ENCODE measurements around the gene PTCRA. TPM values are rescaled to one million over a fixed set of nuclear protein-coding genes. Genes with fewer than 3 reads are reported as not detected.

Gene PTCRA
- total RNA-seq, 1 donor from 2014 or later, result not detected

GRCh38 chr6:42970871-42971612 is 55.2 kb downstream of the PTCRA start:
- no peak overlapping the region for H3K27ac ChIP-seq
- no peaks in the 10 kb centered on the region for H3K27me3 ChIP-seq
- no peak overlapping the region for H3K4me3 ChIP-seq
- peaks cover 0 to 24% of the 10 kb centered on the region in 2 donors for H3K36me3 ChIP-seq
- TF ChIP-seq POLR2A (IDR thresholded peaks at IDR 0.05), result no peak
- no peak for TF ChIP-seq CTCF (IDR thresholded peaks at IDR 0.05)
- no peak for TF ChIP-seq POLR2AphosphoS5 (IDR thresholded peaks at IDR 0.05; ENCODE audit: insufficient read depth in 1 of 2, low read depth in 1 of 2)
- intact Hi-C loops (cut with DNase I), result no loop called here
- H3K9me3 ChIP-seq, result no peaks in the 10 kb centered on the region
- no peak for DNase-seq (ENCODE audit: extremely low spot score in 2 of 2)
- peaks cover 6% of the 10 kb centered on the region for H3K4me1 ChIP-seq

- Histone ChIP-seq H3K27me3 (no peaks in the 10 kb centered on the region), H3K4me1 (peaks cover 14% of the 10 kb centered on the region), H3K36me3 (peaks cover 0 to 20% of the 10 kb centered on the region in 2 donors), H3K4me3 (no peak overlapping the region), H3K27ac (no peak overlapping the region), H3K9me3 (no peaks in the 10 kb centered on the region)
- intact Hi-C loops (cut with DNase I), result no loop called here
- DNase-seq (ENCODE audit: extremely low spot score in 2 of 2), result no peak
- TF ChIP-seq CTCF (IDR thresholded peaks at IDR 0.05) (no peak), POLR2AphosphoS5 (IDR thresholded peaks at IDR 0.05; ENCODE audit: insufficient read depth in 1 of 2, low read depth in 1 of 2) (no peak), POLR2A (IDR thresholded peaks at IDR 0.05) (no peak)
These were observed 56.0 kb downstream of the PTCRA start for GRCh38 chr6:42971746-42972327.

- Histone ChIP-seq H3K27ac (no peak overlapping the region), H3K9me3 (no peaks in the 10 kb centered on the region), H3K36me3 (peaks cover 0 to 6% of the 10 kb centered on the region in 2 donors), H3K27me3 (no peaks in the 10 kb centered on the region), H3K4me3 (no peak overlapping the region), H3K4me1 (peaks cover 27% of the 10 kb centered on the region)
- DNase-seq (ENCODE audit: extremely low spot score in 2 of 2), result no peak
- TF ChIP-seq POLR2A (IDR thresholded peaks at IDR 0.05), result no peak
- TF ChIP-seq CTCF (IDR thresholded peaks at IDR 0.05), result no peak
- TF ChIP-seq POLR2AphosphoS5 (IDR thresholded peaks at IDR 0.05; ENCODE audit: insufficient read depth in 1 of 2, low read depth in 1 of 2), result no peak
- intact Hi-C loops (cut with DNase I), result no loop called here
These were observed 58.1 kb downstream of the PTCRA start for GRCh38 chr6:42973926-42974325.

- TF ChIP-seq POLR2A (IDR thresholded peaks at IDR 0.05) (no peak), POLR2AphosphoS5 (IDR thresholded peaks at IDR 0.05; ENCODE audit: insufficient read depth in 1 of 2, low read depth in 1 of 2) (no peak), CTCF (IDR thresholded peaks at IDR 0.05) (no peak)
- intact Hi-C loops (cut with DNase I), result no loop called here
These were observed 59.2 kb downstream of the PTCRA start for GRCh38 chr6:42974919-42975505.

More at GRCh38 chr6:42974919-42975505, 59.2 kb downstream of the PTCRA start:
- no peaks in the 10 kb centered on the region for H3K27me3 ChIP-seq
- H3K4me1 ChIP-seq, result peaks cover 34% of the 10 kb centered on the region
- H3K27ac ChIP-seq, result no peak overlapping the region
- no peak overlapping the region for H3K4me3 ChIP-seq
- H3K9me3 ChIP-seq, result no peaks in the 10 kb centered on the region
- no peaks in the 10 kb centered on the region for H3K36me3 ChIP-seq
- DNase-seq (ENCODE audit: extremely low spot score in 2 of 2), result no peak

Other genes starting within 250 kb of the PTCRA start
- gene PRPH2, start 193.5 kb upstream of the PTCRA start, total RNA-seq, result not detected
- gene TBCC, start 169.9 kb upstream of the PTCRA start, total RNA-seq, result 16.7 TPM
- 19.2 TPM for gene BICRAL, start 134.0 kb upstream of the PTCRA start, total RNA-seq
- gene RPL7L1, start 36.4 kb upstream of the PTCRA start, total RNA-seq, result 55.7 TPM
- 30.2 TPM for gene CNPY3, start 13.4 kb downstream of the PTCRA start, total RNA-seq
- 1.5 TPM for gene GNMT, start 44.7 kb downstream of the PTCRA start, total RNA-seq
- 19.6 TPM for gene PEX6, start 63.1 kb downstream of the PTCRA start, total RNA-seq
- 26.3 TPM for gene PPP2R5D, start 68.5 kb downstream of the PTCRA start, total RNA-seq
- 40.3 TPM for gene MEA1, start 97.9 kb downstream of the PTCRA start, total RNA-seq
- 52.1 TPM for gene KLHDC3, start 98.2 kb downstream of the PTCRA start, total RNA-seq
- gene RRP36, start 105.6 kb downstream of the PTCRA start, total RNA-seq, result 36.6 TPM
- 13.0 TPM for gene CUL7, start 137.8 kb downstream of the PTCRA start, total RNA-seq
- gene MRPL2, start 143.4 kb downstream of the PTCRA start, total RNA-seq, result 14.2 TPM
- gene KLC4, start 143.6 kb downstream of the PTCRA start, total RNA-seq, result 17.2 TPM
- 62.1 TPM for gene PTK7, start 160.3 kb downstream of the PTCRA start, total RNA-seq